ENCODE measurements around the gene NCOR1.
A peak's percentile ranks its signal among the peaks of the same experiment; 100 is the strongest.

Gene NCOR1

DNA sequence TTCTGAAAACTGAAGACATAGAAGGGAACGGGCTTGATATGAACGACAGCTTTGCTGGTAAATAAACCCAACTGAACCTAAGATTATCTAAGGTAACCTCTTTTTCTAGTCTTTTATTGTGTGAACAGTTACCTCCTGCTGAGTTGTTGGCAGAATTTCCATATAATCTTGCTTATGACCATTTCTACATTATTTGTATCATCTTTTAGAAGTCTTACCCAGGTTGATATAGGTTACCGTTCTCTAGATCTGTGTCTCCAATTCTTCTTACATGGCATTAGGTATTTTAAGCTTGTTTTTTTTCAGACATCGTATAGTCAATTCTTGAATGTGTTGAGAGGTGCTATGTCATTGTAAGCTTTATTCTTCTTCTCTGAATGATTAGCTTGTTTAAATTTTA lies 191.5 kb downstream of the NCOR1 start:
- no peak for DNase-seq

DNA sequence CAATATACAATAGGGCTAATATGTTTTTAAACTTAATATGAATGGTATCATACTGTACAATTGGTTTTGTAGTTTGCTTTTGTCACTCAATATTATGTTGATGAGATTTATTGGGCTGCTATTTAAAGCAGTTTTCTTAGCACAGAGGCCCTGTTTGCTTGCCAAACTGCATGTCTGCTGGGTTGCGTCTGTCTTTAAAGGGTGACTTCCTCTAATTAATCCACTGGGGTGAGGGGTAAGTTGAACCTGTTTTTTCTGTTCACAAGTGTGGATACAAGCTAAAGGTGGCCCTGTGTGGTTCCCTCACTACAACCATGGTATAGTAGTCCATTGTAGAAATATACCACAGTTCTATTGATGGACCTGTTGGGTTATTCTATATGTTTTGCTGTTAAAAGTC lies 196.0 kb downstream of the NCOR1 start:
- DNase-seq: no peak

DNA sequence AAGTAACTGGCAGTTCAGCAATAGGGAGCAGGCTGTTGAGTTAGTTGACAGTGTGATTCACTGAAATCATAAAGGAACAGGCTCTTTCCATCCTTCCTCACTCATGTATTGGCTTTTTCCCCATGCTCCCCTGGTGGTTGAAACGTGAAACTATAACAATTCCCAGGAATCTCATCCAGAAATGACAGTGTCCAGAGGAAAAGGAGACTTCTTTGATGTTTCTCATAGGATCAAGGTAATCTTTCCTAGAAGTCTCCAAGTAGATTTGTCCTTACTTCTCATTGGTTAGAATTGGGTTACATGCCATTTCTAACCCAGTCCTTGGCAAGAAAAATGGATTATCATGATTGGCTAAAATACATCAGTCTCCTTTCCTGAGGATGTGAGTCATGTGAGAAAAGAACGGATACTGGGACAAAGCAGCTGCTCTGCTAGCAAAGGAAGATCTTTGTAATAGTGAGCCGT lies 201.4 kb downstream of the NCOR1 start:
- no peak for DNase-seq

DNA sequence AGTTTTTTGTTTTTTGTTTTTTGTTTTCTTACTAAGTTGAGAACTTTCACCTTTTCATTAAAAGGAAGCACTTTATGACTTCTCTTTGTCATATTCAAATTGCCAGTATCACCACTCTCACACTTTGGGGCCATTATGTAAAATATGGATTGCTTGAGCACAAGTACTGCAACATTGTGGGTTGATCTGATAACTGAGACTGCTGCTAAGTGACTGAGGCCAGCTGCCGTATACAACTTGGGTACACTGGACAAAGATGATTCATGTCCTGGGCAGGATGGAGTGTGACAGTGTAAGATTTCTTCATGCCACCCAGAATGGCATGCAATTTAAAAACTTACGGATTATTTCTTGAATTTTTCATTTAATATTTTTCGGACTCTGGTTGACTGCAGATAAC lies 207.9 kb downstream of the NCOR1 start:
- DNase-seq: no peak

DNA sequence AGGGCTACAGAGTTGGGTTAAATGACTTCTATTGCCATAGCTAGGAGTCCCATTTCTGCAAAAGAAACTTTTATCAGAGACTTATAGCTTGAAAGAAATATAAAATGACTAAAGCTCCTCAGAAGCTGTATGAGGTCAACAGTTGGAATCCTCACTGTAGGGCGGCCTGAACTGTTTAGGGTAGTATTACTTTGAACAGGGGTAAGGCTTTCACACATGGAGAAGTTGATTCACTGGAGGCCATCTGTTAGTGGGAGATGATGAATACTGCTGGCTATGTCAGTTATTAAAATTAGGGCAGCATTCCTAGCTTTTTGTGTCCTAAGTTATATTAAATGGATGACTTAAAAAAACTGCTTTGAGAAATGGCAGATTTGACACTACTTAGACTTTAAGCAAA lies 209.7 kb downstream of the NCOR1 start:
- no peak for DNase-seq

DNA sequence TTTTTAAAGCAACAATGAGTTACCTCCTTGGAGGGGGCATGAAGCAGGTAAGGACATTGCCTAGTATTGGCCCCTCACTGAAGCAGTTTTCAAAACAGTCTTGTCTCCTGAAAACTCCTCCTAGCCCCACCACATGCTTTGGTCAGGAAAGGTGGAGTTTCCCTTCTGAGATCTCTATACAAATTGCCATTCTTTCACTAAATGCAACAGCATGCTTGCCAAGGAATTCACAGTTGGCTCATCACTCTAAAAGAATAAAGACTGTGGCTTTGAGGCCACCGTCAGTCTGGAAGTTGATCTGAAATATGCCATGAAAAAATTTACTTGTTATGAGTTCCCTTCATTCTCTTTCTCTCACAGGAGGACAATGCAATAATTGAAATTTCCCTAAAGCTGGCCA lies 211.5 kb downstream of the NCOR1 start:
- DNase-seq: no peak

DNA sequence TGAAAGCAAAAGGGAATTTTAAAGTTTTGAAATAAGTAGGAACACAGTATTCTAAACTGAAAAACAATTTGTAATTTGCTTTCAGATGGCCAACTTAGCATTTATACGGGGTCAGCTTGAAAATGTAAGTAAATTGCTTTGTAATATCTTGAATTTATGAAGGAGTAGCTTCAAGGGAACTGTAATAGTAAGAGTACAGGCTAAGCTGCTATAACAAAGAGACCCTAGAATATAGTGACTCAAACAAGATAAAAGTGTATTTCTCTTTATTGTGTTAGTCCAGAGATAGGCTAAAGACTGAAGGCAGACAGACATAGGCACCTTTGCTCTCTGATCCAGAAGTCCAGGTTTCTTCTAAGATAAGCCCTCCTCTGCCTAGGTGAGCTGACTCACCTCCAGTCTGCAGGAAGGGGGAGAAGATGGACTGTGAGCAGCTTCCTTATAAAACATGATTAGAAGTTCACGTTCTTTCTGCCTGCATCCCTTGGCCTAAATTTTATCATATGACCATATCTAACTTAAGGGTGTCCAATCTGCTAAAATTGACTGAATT lies 212.6 kb downstream of the NCOR1 start:
- DNase-seq: no peak

DNA sequence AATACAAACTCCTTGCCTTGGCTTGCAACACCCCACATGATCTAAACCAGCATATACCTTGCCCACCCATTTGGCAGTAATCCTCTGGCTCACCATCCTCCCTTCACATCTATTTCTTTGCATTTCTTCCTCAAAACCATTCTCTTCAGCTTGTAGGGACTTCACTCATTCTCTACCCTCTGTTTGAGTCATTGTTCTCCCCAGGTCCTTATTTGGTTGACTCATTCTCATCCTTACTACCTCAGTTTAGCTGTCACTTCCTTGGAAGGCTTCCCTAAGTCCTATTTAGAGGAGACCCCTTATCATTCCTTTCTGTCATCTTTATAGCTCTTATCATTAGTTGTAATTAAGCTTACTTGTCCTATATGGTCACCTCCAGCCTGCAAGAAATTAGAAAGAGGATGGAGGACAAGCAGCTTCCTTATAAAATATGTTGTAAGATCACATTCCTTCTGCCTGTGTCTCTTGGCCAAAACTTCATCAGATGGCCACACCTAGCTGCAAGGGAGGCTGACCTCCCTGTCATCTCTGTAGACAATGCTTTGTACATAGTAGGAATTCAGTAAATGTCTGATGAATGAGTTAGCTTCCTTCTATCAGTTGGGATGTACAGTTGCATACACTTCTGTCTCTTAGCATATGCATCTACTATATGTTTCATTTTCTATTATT lies 214.0 kb downstream of the NCOR1 start:
- no peak for DNase-seq

DNA sequence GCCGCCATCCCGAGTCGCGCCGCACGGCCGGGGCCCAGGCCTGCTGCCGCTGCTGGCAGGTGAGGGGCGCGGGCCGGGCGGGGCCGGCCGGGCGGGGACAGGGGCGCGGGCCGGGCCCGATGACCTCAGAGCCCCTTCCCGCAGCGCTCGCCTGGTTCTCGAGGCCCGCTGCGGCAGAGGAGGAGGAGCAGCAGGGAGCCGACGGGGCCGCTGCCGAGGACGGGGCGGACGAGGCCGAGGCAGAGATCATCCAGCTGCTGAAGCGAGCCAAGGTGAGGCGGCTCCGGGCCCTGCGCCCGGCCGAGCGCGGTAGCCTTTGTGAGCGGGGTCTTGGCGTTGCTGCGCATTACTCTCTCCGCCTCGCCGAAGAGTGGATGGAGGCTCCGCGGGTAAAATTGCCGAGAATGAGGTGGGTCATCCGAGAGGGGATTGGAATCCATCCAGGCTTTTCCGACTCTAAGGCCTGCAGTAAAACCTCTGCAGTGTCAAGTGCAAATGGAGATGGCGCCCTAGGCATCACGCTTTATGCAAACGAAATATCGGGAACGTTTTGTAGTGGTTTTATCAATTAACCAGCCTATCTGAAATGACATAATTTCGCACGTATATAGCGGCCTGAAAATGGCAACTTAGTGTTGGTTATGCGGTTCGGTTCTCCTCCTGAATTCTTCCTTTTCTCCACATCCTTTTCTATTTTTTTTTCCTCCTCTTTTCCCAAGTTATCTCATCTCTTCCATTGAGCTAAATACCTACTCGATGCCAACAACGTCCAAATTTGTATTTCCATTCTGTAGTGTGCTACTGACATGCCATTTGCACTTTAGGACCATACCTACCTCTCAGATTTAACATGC lies 215.1 kb downstream of the NCOR1 start:
- DNase-seq: no peak

DNA sequence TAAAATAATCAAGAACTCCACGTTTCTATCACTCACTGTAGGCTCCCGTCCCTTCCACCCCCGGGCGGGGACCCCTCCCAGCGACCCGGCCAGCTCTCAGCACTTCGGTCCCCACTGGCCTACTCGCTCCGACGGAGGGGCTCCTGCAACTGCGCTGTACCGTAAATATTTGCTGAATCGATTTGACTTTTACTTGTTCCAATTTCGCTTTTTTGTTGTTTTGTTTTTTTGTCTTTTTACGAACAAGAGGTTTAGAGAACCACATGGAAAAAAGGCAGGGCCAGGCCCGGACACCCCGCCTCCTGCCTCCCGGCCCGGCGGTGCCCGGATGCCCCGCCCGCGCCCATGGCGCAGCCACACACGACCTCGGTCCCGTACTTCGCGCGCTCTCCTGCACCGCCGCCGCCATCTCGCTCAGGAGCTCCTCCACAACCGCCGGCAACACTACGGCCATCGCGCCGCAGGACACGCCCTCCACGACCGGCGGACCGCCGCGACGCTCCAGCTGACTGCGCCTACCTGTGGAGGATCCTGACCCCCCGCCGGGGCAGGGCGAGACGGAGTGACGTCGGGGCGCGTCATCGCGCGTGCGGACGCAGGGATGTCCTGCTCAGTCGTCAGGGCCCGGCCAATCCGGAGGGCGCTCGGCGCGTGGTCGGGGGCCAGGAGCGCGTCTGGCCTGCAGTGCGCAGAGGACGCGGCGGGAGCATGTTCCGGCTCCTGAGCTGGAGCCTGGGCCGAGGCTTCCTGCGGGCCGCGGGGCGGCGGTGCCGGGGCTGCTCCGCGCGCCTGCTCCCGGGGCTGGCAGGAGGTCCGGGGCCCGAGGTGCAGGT lies 216.0 kb downstream of the NCOR1 start, which contains the start of the genes TTC19 and ZSWIM7:
Gene TTC19, plus strand, starts transcription at position 684 of the 833 bp plus-strand sequence. Its CDS starts 25 bp downstream, at position 709.
Gene ZSWIM7, minus strand, starts transcription at position 564 of the 833 bp plus-strand sequence. Its CDS starts 110 bp downstream, at position 454.
- DNase-seq: peak; percentile 87

DNA sequence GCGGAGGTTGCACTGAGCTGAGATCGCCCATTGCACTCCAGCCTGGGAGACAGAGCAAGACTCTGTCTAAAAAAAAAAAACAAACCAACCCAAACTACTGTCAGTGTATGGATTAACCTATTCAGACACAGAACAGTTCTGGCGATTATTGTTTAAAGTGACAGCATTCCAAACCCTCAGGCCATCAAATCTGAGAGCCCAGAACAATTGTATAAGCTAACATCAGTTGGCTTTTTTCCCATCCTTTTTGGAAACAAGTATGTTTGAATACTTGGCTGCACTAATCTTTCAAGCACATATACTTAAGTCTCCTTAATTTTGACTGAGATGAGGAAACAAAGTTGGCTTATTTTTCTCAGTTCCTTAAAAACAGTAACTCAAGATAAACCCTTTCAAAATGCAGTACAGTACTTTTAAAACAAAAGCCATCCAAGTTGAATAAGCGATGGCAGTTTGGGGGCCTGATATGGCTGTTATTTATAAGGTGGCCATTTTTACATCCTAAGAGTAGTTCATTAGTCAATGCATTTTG lies 217.2 kb downstream of the NCOR1 start:
- DNase-seq: no peak

DNA sequence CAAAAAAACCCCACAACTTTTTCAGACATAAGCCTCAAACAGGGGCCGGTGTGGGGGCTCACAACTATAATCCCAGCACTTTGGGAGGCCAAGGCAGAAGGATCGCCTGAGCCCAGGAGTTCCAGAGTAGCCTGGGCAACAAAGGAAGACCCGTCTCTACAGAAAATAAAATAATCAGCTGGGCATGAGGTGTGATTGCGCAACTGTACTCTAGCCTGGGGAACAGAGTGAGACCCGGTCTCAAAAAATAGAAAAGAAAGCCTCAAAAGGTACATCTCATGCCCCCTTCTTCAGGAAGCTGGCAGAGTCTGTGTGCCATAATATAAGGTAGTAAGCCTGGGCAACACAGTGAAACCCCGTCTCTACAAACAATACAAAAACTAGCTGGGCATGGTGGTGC lies 219.0 kb downstream of the NCOR1 start:
- DNase-seq: no peak

DNA sequence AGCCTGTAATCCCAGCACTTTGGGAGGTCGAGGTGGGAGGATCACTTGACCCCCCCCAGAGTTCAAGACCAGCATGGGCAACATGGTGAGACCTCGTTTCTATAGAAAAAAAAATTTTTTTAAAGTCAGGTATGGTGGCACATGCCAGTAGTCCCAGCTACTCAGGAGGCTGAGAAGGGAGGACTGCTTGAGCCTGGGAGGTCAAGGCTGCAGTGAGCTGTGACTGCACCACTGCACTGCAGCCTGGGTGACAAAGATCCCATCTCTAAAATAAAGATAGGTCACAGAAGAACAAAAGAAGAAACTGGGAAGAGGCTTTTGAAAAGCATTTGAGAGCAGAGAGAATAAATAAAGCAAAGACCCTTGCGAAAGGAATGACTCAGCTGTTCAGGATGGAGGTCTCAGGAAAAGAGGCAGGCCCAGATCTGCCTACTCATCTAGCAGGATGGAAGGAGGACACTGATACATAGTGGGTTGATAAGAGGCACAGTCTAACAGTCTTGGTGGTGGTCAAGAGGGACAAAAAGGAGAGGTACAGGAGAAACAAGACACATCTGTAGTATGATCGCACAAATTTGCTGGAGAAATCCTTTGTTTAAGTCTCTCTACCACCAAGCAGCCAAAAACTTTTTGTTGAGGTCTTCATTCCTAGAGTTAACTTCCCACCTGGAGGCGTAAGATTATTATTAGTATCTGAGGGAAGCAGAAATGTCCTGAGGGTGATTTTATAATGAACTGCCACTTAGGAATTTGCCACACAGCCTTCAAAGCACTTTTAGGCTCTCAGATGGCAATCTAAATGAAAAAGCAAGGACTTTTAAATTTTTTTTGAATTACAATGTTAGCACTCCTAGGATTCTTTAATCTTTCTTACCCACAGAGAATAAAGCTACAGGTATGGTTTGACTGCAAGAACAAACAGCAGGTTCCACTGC lies 233.4 kb downstream of the NCOR1 start:
- DNase-seq: no peak

DNA sequence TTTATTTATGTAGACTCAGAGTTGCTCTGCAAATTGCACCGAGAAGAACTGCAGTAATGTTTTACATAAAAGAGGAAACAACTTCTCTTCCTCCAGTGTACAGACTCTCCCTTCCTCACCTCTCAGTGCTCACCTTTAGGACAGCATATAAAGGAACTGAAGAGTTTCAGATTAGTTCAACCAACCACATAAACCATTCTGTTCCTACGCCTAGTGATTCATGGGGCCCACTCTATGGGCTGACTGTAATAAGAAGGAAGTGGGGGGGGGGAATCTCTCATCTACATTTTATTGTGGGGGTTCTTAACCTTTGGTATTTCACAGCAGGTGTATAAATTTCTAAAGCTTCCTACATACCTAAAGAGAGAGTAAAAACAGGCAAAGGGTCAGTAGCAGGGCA lies 234.1 kb downstream of the NCOR1 start:
- DNase-seq: no peak

All from activated effector memory CD4-positive, alpha-beta T cell treated with Interleukin-2 at 50 U/mL for 16 hours (primary cell).